ENCODE results near the gene APOL5.
"Not testable (repeated sequence)": the region's sequence is repeated elsewhere in the genome, so short reads cannot be mapped to it uniquely, and the experiment has no call there.

Gene APOL5

GRCh38 chr22:35734517-35734827 lies 16.8 kb downstream of the APOL5 start:
- Histone ChIP-seq H3K4me3 (no peak overlapping the region), H3K27ac (no peak overlapping the region)
- no peak for DNase-seq (ENCODE audit: low spot score)
- TF ChIP-seq CTCF (IDR thresholded peaks at IDR 0.05): no peak

- TF ChIP-seq CTCF (IDR thresholded peaks at IDR 0.05): no peak
- H3K27ac ChIP-seq: no peak overlapping the region
- no peak overlapping the region for H3K4me3 ChIP-seq
- DNase-seq (ENCODE audit: low spot score): no peak
These were observed 17.9 kb downstream of the APOL5 start for GRCh38 chr22:35735542-35735941.

- H3K27ac ChIP-seq: no peak overlapping the region
- H3K4me3 ChIP-seq: no peak overlapping the region
- no peak for DNase-seq (ENCODE audit: low spot score)
- TF ChIP-seq CTCF (IDR thresholded peaks at IDR 0.05): no peak
These were observed 18.5 kb downstream of the APOL5 start for GRCh38 chr22:35736166-35736565.

GRCh38 chr22:35736701-35737100 lies 19.0 kb downstream of the APOL5 start:
- H3K4me3 ChIP-seq: no peak overlapping the region
- no peak overlapping the region for H3K27ac ChIP-seq
- no peak for DNase-seq (ENCODE audit: low spot score)
- no peak for TF ChIP-seq CTCF (IDR thresholded peaks at IDR 0.05)

DNA sequence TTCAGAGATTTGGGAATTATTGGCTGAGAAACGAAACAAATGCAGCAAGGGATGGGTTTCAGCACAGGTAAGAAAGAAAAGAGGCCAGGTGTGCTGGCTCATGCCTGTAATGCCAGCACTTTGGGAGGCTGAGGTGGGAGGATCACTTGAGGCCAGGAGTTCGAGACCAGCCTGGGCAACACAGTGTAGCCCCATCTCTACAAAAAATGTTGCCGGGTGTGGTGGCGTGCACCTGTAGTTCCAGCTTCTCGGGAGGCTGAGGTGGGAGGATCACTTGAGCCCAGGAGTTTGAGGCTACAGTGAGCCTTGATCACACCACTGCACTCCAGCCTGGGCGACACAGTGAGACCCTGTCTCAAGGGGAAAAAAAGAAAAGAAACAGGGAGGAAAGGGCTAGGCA lies 20.2 kb downstream of the APOL5 start:
- not testable (repeated sequence) for DNase-seq (ENCODE audit: low spot score); H3K4me3 ChIP-seq; H3K27ac ChIP-seq

- TF ChIP-seq CTCF (IDR thresholded peaks at IDR 0.05): peak; percentile 23
- no peak overlapping the region for H3K4me3 ChIP-seq
- DNase-seq (ENCODE audit: low spot score): no peak
- H3K27ac ChIP-seq: no peak overlapping the region
These were observed 21.6 kb downstream of the APOL5 start for GRCh38 chr22:35739076-35739930.

DNA sequence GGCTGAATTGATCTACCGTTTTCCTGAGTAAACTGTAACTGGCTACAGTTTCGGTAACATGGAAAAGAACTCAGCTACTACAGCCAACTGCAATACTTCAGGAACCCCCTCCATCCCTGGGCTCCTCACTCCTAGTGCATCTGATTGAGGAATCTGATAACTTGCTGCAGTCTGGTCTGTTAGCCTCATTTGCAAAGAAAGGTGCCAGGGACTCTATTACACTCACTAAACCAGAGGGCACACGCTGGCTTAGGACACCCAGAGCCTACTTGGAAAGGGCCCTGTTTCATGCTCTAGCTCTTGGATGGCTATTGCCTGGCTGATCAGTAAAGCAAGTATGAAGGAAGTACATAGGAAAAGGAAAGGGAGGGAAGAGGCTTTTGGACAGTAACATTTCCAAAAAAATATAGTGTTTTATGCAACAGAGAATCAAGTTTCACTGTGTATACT lies 22.3 kb downstream of the APOL5 start:
- H3K27ac ChIP-seq: no peak overlapping the region
- TF ChIP-seq CTCF (IDR thresholded peaks at IDR 0.05): no peak
- DNase-seq (ENCODE audit: low spot score): no peak
- H3K4me3 ChIP-seq: no peak overlapping the region

Data from coronary artery (tissue), 2 donors.